Measurements from ENCODE around the gene RASGRP3. TPM values are rescaled to one million over a fixed set of nuclear protein-coding genes. Genes with fewer than 3 reads are reported as not detected.

The RASGRP3 gene
- total RNA-seq, 1 experiment from 2014 or later = 0.59 TPM

GRCh38 chr2:33599175-33599942 is 122.9 kb downstream of the RASGRP3 start, which contains the start of gene FAM98A:
FAM98A (minus strand) TSS chr2:33599299; CDS start chr2:33599221, 78 bp downstream.
- H4K20me1 ChIP-seq (ENCODE audit: insufficient read depth) = no peaks in the 10 kb centered on the region
- peak within 1 kb of the TSS; percentile 88 for H3K4me2 ChIP-seq (ENCODE audit: low read length)
- TF ChIP-seq ZNF274 (IDR thresholded peaks at IDR 0.05; ENCODE audit: low read depth, low read length) = no peak
- TF ChIP-seq, protein P1, sequence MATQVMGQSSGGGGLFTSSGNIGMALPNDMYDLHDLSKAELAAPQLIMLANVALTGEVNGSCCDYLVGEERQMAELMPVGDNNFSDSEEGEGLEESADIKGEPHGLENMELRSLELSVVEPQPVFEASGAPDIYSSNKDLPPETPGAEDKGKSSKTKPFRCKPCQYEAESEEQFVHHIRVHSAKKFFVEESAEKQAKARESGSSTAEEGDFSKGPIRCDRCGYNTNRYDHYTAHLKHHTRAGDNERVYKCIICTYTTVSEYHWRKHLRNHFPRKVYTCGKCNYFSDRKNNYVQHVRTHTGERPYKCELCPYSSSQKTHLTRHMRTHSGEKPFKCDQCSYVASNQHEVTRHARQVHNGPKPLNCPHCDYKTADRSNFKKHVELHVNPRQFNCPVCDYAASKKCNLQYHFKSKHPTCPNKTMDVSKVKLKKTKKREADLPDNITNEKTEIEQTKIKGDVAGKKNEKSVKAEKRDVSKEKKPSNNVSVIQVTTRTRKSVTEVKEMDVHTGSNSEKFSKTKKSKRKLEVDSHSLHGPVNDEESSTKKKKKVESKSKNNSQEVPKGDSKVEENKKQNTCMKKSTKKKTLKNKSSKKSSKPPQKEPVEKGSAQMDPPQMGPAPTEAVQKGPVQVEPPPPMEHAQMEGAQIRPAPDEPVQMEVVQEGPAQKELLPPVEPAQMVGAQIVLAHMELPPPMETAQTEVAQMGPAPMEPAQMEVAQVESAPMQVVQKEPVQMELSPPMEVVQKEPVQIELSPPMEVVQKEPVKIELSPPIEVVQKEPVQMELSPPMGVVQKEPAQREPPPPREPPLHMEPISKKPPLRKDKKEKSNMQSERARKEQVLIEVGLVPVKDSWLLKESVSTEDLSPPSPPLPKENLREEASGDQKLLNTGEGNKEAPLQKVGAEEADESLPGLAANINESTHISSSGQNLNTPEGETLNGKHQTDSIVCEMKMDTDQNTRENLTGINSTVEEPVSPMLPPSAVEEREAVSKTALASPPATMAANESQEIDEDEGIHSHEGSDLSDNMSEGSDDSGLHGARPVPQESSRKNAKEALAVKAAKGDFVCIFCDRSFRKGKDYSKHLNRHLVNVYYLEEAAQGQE (IDR thresholded peaks at IDR 0.05; ENCODE audit: low read depth) = no peak
- TF ChIP-seq, protein P2, sequence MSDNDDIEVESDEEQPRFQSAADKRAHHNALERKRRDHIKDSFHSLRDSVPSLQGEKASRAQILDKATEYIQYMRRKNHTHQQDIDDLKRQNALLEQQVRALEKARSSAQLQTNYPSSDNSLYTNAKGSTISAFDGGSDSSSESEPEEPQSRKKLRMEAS (IDR thresholded peaks at IDR 0.05) = peak; percentile 97
- TF ChIP-seq POLR2AphosphoS5 (IDR thresholded peaks at IDR 0.05; ENCODE audit: low read depth, low read length) = peak; percentile 68
- TF ChIP-seq TCF7L2 (IDR thresholded peaks at IDR 0.05; ENCODE audit: borderline replicate concordance, extremely low read depth, insufficient read depth, insufficient read length) = no peak
- TF ChIP-seq EZH2 (IDR thresholded peaks at IDR 0.05) = no peak
- peak; percentile 63; the same call in 1 of the 2 replicates for TF ChIP-seq SRF (IDR thresholded peaks at IDR 0.05; ENCODE audit: low read depth)
- no peak; the same call in 1 of the 2 replicates for TF ChIP-seq ELF1 (IDR thresholded peaks at IDR 0.05; ENCODE audit: borderline replicate concordance, low read depth)
- TF ChIP-seq SP1 (IDR thresholded peaks at IDR 0.05; ENCODE audit: low read depth) = peak; percentile 37; the same call in 1 of the 2 replicates
- TF ChIP-seq CEBPB (IDR thresholded peaks at IDR 0.05; ENCODE audit: low read depth) = no peak
- no peak for TF ChIP-seq JUND (IDR thresholded peaks at IDR 0.05)
- no peak for TF ChIP-seq YY1 (IDR thresholded peaks at IDR 0.05; ENCODE audit: extremely low read depth, insufficient replicate concordance, low read depth, low read length)
- peak; percentile 46; the same call in 1 of the 2 replicates for TF ChIP-seq SIN3A (IDR thresholded peaks at IDR 0.05; ENCODE audit: low read depth)
- TF ChIP-seq EZH2phosphoT487 (IDR thresholded peaks at IDR 0.05; ENCODE audit: borderline replicate concordance) = no peak
- TF ChIP-seq POLR2A (IDR thresholded peaks at IDR 0.05; ENCODE audit: borderline replicate concordance, extremely low read depth, insufficient read depth, insufficient read length) = peak; percentile 75
- TF ChIP-seq ZFX (IDR thresholded peaks at IDR 0.05) = no peak
- no peak for TF ChIP-seq ATF3 (IDR thresholded peaks at IDR 0.05)
- no peak for TF ChIP-seq EGR1 (IDR thresholded peaks at IDR 0.05; ENCODE audit: low read depth)
- peak; percentile 60 for TF ChIP-seq CBX3 (IDR thresholded peaks at IDR 0.05; ENCODE audit: low read depth)
- TF ChIP-seq RAD21 (IDR thresholded peaks at IDR 0.05; ENCODE audit: low read depth) = no peak
- TF ChIP-seq, protein P3, sequence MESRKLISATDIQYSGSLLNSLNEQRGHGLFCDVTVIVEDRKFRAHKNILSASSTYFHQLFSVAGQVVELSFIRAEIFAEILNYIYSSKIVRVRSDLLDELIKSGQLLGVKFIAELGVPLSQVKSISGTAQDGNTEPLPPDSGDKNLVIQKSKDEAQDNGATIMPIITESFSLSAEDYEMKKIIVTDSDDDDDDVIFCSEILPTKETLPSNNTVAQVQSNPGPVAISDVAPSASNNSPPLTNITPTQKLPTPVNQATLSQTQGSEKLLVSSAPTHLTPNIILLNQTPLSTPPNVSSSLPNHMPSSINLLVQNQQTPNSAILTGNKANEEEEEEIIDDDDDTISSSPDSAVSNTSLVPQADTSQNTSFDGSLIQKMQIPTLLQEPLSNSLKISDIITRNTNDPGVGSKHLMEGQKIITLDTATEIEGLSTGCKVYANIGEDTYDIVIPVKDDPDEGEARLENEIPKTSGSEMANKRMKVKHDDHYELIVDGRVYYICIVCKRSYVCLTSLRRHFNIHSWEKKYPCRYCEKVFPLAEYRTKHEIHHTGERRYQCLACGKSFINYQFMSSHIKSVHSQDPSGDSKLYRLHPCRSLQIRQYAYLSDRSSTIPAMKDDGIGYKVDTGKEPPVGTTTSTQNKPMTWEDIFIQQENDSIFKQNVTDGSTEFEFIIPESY (IDR thresholded peaks at IDR 0.05; ENCODE audit: extremely low read depth, insufficient replicate concordance, low read length) = no peak

More at GRCh38 chr2:33599175-33599942, 122.9 kb downstream of the RASGRP3 start, which contains the start of gene FAM98A:
- H3K9me2 ChIP-seq (ENCODE audit: insufficient read depth) = no peaks in the 10 kb centered on the region
- peak within 1 kb of the TSS; percentile 88 to 95 for H3K4me3 ChIP-seq (replicated peaks in 1 of 2; ENCODE audit: low read depth in 1 of 2, low read length in 2 of 2)
- no peaks in the 10 kb centered on the region for H3K27me3 ChIP-seq (ENCODE audit: insufficient read depth, low read length)
- peaks cover 7 to 20% of the 10 kb centered on the region in 2 experiments for H3K4me1 ChIP-seq (ENCODE audit: control insufficient read depth in 1 of 2, insufficient read depth in 2 of 2, low read length in 2 of 2)
- RAD21 ChIA-PET (ENCODE audit: low non-redundant PET in 1 of 2, low total read pairs in 2 of 2, uncharacterized antibody in 2 of 2, unreplicated experiment in 2 of 2) = no interaction called here
- DNase-seq (ENCODE audit: low read depth, low spot score) (peak; percentile 96), ATAC-seq (peak; percentile 96)
- peaks cover 0 to 5% of the 10 kb centered on the region in 2 experiments; a peak in 1 of 4 replicates for H3K36me3 ChIP-seq (ENCODE audit: control insufficient read depth in 1 of 2, insufficient read depth in 2 of 2, low read length in 2 of 2)
- H3K9ac ChIP-seq (ENCODE audit: low read length) = peak within 1 kb of the TSS; percentile 79
- intact Hi-C loops (cut with micrococcal nuclease) = no loop called here
- POLR2A ChIA-PET = no interaction called here
- no peaks in the 10 kb centered on the region for H3K9me3 ChIP-seq (ENCODE audit: control insufficient read depth in 1 of 2, insufficient read depth in 1 of 2, low read depth in 1 of 2, low read length in 2 of 2)
- peak within 1 kb of the TSS; percentile 56 for H2AFZ ChIP-seq (ENCODE audit: low read depth, low read length, poor library complexity, severe bottlenecking)
- peaks cover 44% of the 10 kb centered on the region for H3K79me2 ChIP-seq (ENCODE audit: insufficient read depth, low read length)
- TSS peak; percentile 84 for BruUV-seq (replicated peaks)
- CTCF ChIA-PET = interaction anchor here (0.8 to 1.1 kb wide), 4 partner anchors 16 to 186 kb away, joined by 3 to 6 read pairs (median 4); no protein-coding TSS in a partner anchor
- H3K27ac ChIP-seq (ENCODE audit: low read depth, low read length) = peak within 1 kb of the TSS; percentile 28; the same call in 1 of the 2 replicates

Measured in HCT116 (cell line).